Raji (cell line): ENCODE data around the gene FAM53A.

Experiments
- POLR2A ChIP-seq: IDR thresholded peaks from 2 replicates; pipeline ENCODE4 v1.6.1; 2011; ENCODE audit warnings: low read depth, low read length, control low read depth; ENCODE audit not compliant: insufficient read depth

Gene FAM53A

GRCh38 chr4:1628892-1629698 is 55.0 kb downstream of the FAM53A start:
- TF ChIP-seq POLR2A, result no peak

GRCh38 chr4:1627417-1628313 is 56.4 kb downstream of the FAM53A start:
- no peak for TF ChIP-seq POLR2A

- TF ChIP-seq POLR2A, result no peak
Measured at GRCh38 chr4:1626941-1627340, 57.2 kb downstream of the FAM53A start.

- TF ChIP-seq POLR2A, result no peak
Measured at GRCh38 chr4:1626151-1626550, 58.0 kb downstream of the FAM53A start.

GRCh38 chr4:1625600-1626138 is 58.4 kb downstream of the FAM53A start:
- TF ChIP-seq POLR2A, result no peak

- no peak for TF ChIP-seq POLR2A
Measured at GRCh38 chr4:1624519-1624910, 59.6 kb downstream of the FAM53A start.

- no peak for TF ChIP-seq POLR2A
Measured at GRCh38 chr4:1623821-1624518, 60.1 kb downstream of the FAM53A start.

GRCh38 chr4:1623400-1623799 is 60.7 kb downstream of the FAM53A start:
- no peak for TF ChIP-seq POLR2A

- TF ChIP-seq POLR2A, result no peak
Measured at GRCh38 chr4:1622956-1623355, 61.2 kb downstream of the FAM53A start.

- TF ChIP-seq POLR2A, result no peak
Measured at GRCh38 chr4:1622238-1622637, 61.9 kb downstream of the FAM53A start.

- no peak for TF ChIP-seq POLR2A
Measured at GRCh38 chr4:1621526-1621925, 62.6 kb downstream of the FAM53A start.

- no peak for TF ChIP-seq POLR2A
Measured at GRCh38 chr4:1619151-1619672, 64.9 kb downstream of the FAM53A start.

- no peak for TF ChIP-seq POLR2A
Measured at GRCh38 chr4:1618438-1618837, 65.7 kb downstream of the FAM53A start.

- TF ChIP-seq POLR2A, result no peak
Measured at GRCh38 chr4:1616557-1616930, 67.6 kb downstream of the FAM53A start.
